Mononuclear cell (primary cell): ENCODE results near the gene ZNF845. TPM values are rescaled to one million over a fixed set of nuclear protein-coding genes. Genes with fewer than 3 reads are reported as not detected.
"Not testable (repeated sequence)": the region's sequence is repeated elsewhere in the genome, so short reads cannot be mapped to it uniquely, and the experiment has no call there.

Experiments
- H3K27me3 ChIP-seq: 2 replicates; pipeline ENCODE4 v1.6.0; 2011; ENCODE audit warnings: low read length, control low read depth; ENCODE audit not compliant: insufficient read depth
- H3K4me1 ChIP-seq: 2 replicates; pipeline ENCODE4 v1.5.1; 2011; ENCODE audit warnings: mild to moderate bottlenecking, low read length, control low read depth; ENCODE audit not compliant: insufficient read depth
- H3K4me3 ChIP-seq: 2 replicates; pipeline ENCODE4 v1.5.1; 2011; ENCODE audit warnings: mild to moderate bottlenecking, low read length, moderate library complexity
- H3K9me3 ChIP-seq: 2 replicates; pipeline ENCODE4 v1.5.1; 2011; ENCODE audit warnings: low read depth, mild to moderate bottlenecking, control low read depth, low read length
- total RNA-seq: library from RNA; depleted of rRNA; stranded (reverse); fragments of >200 nt; gene quantifications from one replicate; pipeline ENCODE4 v1.2.3, GENCODE V29; 2012

The ZNF845 gene
- total RNA-seq, 1 donor = 19.3 TPM

- H3K9me3 ChIP-seq = no peaks in the 10 kb centered on the region
- peaks cover 19% of the 10 kb centered on the region for H3K4me1 ChIP-seq
- H3K4me3 ChIP-seq = no peak overlapping the region
- no peaks in the 10 kb centered on the region for H3K27me3 ChIP-seq
Observed at GRCh38 chr19:53396525-53396868, 62.9 kb downstream of the ZNF845 start.

GRCh38 chr19:53397918-53398317 lies 64.4 kb downstream of the ZNF845 start:
- H3K27me3 ChIP-seq, H3K4me3 ChIP-seq, H3K9me3 ChIP-seq: not testable (repeated sequence)
- peaks cover 19% of the 10 kb centered on the region for H3K4me1 ChIP-seq

Other genes with a start within 250 kb of the ZNF845 start
- 48.6 TPM for gene ZNF160, start 230.3 kb upstream of the ZNF845 start, total RNA-seq
- gene ZNF415, start 200.8 kb upstream of the ZNF845 start, total RNA-seq = 0.52 TPM
- 1.6 TPM for gene ZNF347, start 174.7 kb upstream of the ZNF845 start, total RNA-seq
- gene ZNF665, start 140.4 kb upstream of the ZNF845 start, total RNA-seq = 1.7 TPM
- 5.5 TPM for gene ZNF677, start 78.9 kb upstream of the ZNF845 start, total RNA-seq
- not detected for gene VN1R2, start 75.5 kb upstream of the ZNF845 start, total RNA-seq
- not detected for gene VN1R4, start 66.0 kb upstream of the ZNF845 start, total RNA-seq
- gene ZNF525, start 32.0 kb downstream of the ZNF845 start, total RNA-seq = 18.6 TPM
- gene ZNF765, start 61.4 kb downstream of the ZNF845 start, total RNA-seq = 16.7 TPM
- gene ZNF761, start 98.2 kb downstream of the ZNF845 start, total RNA-seq = 8.1 TPM
- 4.4 TPM for gene ZNF813, start 134.0 kb downstream of the ZNF845 start, total RNA-seq
- 177 TPM for gene ZNF331, start 204.4 kb downstream of the ZNF845 start, total RNA-seq